ENCODE results near the gene PTGER1. TPM values are rescaled to one million over a fixed set of nuclear protein-coding genes. Genes with fewer than 3 reads are reported as not detected.

PTGER1 gene
- total and polyA plus RNA-seq, 2 donors (not counting 1 experiment from before 2014, with no cell fraction given): 0.27 TPM; not detected in 1

DNA sequence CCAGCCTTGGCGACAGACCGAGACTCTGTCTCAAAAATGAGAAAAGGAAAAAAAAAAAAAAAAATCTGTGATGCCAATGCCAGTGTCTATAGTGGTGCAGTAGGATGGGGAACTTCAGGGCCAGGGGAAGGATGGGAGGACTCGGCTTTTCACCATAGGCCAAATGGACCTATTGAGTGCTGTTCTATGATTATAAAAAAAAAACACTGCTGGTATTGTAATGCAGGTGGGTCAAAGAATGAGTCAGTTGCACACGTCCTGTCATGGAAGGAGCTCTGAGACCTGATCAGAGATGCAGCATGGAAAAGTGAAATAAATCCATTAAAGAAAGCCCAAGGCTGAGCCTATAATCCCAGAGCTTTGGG is 36.1 kb upstream of the PTGER1 start:
- H3K4me3 Mint-ChIP-seq: no peak overlapping the region
- H3K9me3 ChIP-seq (ENCODE audit: control extremely low read depth in 1 of 3, control insufficient read depth in 2 of 3, insufficient read depth in 1 of 3, low read length in 2 of 3): no peaks in the 10 kb centered on the region
- H3K27me3 Mint-ChIP-seq: no peaks in the 10 kb centered on the region
- no peak overlapping the region for H3K27ac Mint-ChIP-seq
- no peaks in the 10 kb centered on the region for H3K9me3 Mint-ChIP-seq (ENCODE audit: insufficient read depth)
- 88% methylated on average over 2 of the region's 4 CpGs for WGBS (ENCODE audit: insufficient coverage)
- no peaks in the 10 kb centered on the region for H3K27me3 ChIP-seq (replicated peaks in 1 of 4; ENCODE audit: control extremely low read depth in 1 of 4, control insufficient read depth in 3 of 4, insufficient read depth in 4 of 4, low read length in 3 of 4)
- H3K9ac ChIP-seq (ENCODE audit: low read length): no peak overlapping the region
- peaks cover 0 to 25% of the 10 kb centered on the region in 2 experiments for H3K36me3 ChIP-seq (replicated peaks in 1 of 2; ENCODE audit: control extremely low read depth in 1 of 2, control insufficient read depth in 1 of 2, extremely low read depth in 1 of 2, insufficient read depth in 2 of 2, low read length in 1 of 2)
- ChIA-PET CTCF (interaction anchor here (0.7 to 1.7 kb wide), 2 partner anchors 26 to 723 kb away, joined by 4 to 8 read pairs; no protein-coding TSS in a partner anchor), POLR2A (interaction anchor here (0.7 kb wide), 2 partner anchors 90 to 780 kb away, joined by 4 to 5 read pairs; no protein-coding TSS in a partner anchor)
- H3K4me1 ChIP-seq (ENCODE audit: control insufficient read depth in 2 of 2, insufficient read depth in 2 of 2, low read length in 2 of 2): peaks cover 14 to 15% of the 10 kb centered on the region in 2 donors
- no peak overlapping the region for H3K4me2 ChIP-seq (replicated peaks; ENCODE audit: low read depth, low read length, poor library complexity, severe bottlenecking)
- DNase-seq: no peak
- intact Hi-C loops (cut with micrococcal nuclease): no loop called here
- no peak for ATAC-seq (ENCODE audit: low read depth)
- peaks cover 4% of the 10 kb centered on the region for H3K79me2 ChIP-seq (ENCODE audit: control insufficient read depth, insufficient read depth, low read length)
- TF ChIP-seq EZH2 (IDR thresholded peaks at IDR 0.05; ENCODE audit: borderline replicate concordance, insufficient read depth, low read depth, low read length, poor library complexity, severe bottlenecking): no peak
- TF ChIP-seq CTCF (IDR thresholded peaks at IDR 0.05): no peak
- no peak overlapping the region for H3K4me3 ChIP-seq (ENCODE audit: control extremely low read depth in 1 of 5, extremely low read depth in 1 of 5, insufficient read depth in 1 of 5, low read depth in 2 of 5, low read length in 4 of 5)
- peaks cover 25% of the 10 kb centered on the region for H4K20me1 ChIP-seq (ENCODE audit: control insufficient read depth, insufficient read depth, low read length, poor library complexity, severe bottlenecking)
- H2AFZ ChIP-seq (ENCODE audit: insufficient read depth, low read depth, low read length, poor library complexity, severe bottlenecking): no peak overlapping the region
- H3K4me1 Mint-ChIP-seq: peaks cover 20% of the 10 kb centered on the region
- no peak overlapping the region for H3K27ac ChIP-seq (ENCODE audit: low read length in 2 of 2)

DNA sequence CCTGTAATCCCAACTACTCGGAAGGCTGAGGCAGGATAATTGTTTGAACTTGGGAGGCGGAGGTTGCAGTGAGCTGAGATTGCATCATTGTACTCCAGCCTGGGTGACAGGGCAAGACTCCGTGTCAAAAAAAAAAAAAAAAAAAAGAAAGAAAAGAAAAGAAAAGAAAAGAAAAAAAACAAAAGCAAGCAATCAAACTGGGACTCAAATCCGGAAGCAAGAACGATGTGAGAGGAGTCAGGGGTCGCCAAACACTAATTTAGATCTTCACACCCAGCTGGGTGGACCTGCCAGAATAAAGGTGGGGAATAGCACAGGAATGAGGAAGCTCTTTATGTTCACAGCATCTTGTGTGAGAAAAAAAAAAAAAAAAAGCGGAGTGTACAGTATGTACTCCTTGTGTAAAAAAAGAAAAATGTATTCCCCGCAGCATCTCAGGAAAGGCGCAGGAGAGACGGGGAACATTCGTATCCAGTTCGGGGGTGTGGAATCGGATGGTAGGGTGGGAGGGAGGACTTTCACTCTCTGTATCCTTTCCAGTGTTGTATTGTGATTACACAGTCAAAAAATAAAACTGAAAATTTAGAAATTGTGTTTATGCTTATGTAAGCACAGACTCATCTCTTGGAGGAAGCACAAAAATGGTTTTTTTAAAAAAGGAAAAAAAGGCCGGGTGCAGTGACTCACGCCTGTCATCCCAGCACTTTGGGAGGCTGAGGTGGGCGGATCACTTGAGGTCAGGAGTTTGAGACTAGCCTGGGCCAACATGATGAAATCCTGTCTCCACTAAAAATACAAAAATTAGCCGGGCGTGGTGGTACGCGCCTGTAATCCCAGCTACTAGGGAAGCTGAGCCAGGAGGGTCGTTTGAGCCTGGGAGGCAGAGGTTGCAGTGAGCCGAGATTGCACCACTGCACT is 35.4 kb upstream of the PTGER1 start:
- no peak overlapping the region for H3K4me3 Mint-ChIP-seq
- no peak for ATAC-seq (ENCODE audit: low read depth)
- POLR2A ChIA-PET: interaction anchor here (0.7 to 1.1 kb wide), 2 partner anchors 15 to 91 kb away, joined by 3 to 5 read pairs; no protein-coding TSS in a partner anchor
- H3K9me3 ChIP-seq (ENCODE audit: control extremely low read depth in 1 of 3, control insufficient read depth in 2 of 3, insufficient read depth in 1 of 3, low read length in 2 of 3): no peaks in the 10 kb centered on the region
- H3K9me3 Mint-ChIP-seq (ENCODE audit: insufficient read depth): no peaks in the 10 kb centered on the region
- no peak overlapping the region for H3K27ac ChIP-seq (ENCODE audit: low read length in 2 of 2)
- H3K79me2 ChIP-seq (ENCODE audit: control insufficient read depth, insufficient read depth, low read length): no peaks in the 10 kb centered on the region
- TF ChIP-seq EZH2 (IDR thresholded peaks at IDR 0.05; ENCODE audit: borderline replicate concordance, insufficient read depth, low read depth, low read length, poor library complexity, severe bottlenecking) (no peak), CTCF (IDR thresholded peaks at IDR 0.05) (no peak)
- no peaks in the 10 kb centered on the region for H3K27me3 ChIP-seq (replicated peaks in 1 of 4; ENCODE audit: control extremely low read depth in 1 of 4, control insufficient read depth in 3 of 4, insufficient read depth in 4 of 4, low read length in 3 of 4)
- H3K4me1 ChIP-seq (ENCODE audit: control insufficient read depth in 2 of 2, insufficient read depth in 2 of 2, low read length in 2 of 2): peaks cover 9 to 11% of the 10 kb centered on the region in 2 donors
- no peak overlapping the region for H2AFZ ChIP-seq (ENCODE audit: insufficient read depth, low read depth, low read length, poor library complexity, severe bottlenecking)
- H3K9ac ChIP-seq (ENCODE audit: low read length): no peak overlapping the region
- WGBS (ENCODE audit: insufficient coverage): 93% methylated on average over 14 of the region's 22 CpGs
- no peak overlapping the region for H3K4me3 ChIP-seq (ENCODE audit: control extremely low read depth in 1 of 5, extremely low read depth in 1 of 5, insufficient read depth in 1 of 5, low read depth in 2 of 5, low read length in 4 of 5)
- H3K27ac Mint-ChIP-seq: no peak overlapping the region
- CTCF ChIA-PET: interaction anchor here (0.7 to 1.7 kb wide), 4 partner anchors 8 to 723 kb away, joined by 3 to 8 read pairs (median 4); partner anchors contain the start of gene DNAJB1
- peaks cover 14% of the 10 kb centered on the region for H3K4me1 Mint-ChIP-seq
- peaks cover 0 to 18% of the 10 kb centered on the region in 2 experiments for H3K36me3 ChIP-seq (replicated peaks in 1 of 2; ENCODE audit: control extremely low read depth in 1 of 2, control insufficient read depth in 1 of 2, extremely low read depth in 1 of 2, insufficient read depth in 2 of 2, low read length in 1 of 2)
- H3K27me3 Mint-ChIP-seq: no peaks in the 10 kb centered on the region
- H3K4me2 ChIP-seq (replicated peaks; ENCODE audit: low read depth, low read length, poor library complexity, severe bottlenecking): no peak overlapping the region
- H4K20me1 ChIP-seq (ENCODE audit: control insufficient read depth, insufficient read depth, low read length, poor library complexity, severe bottlenecking): peaks cover 18% of the 10 kb centered on the region
- DNase-seq: no peak
- intact Hi-C loops (cut with micrococcal nuclease): no loop called here
